Loucy (cell line): ENCODE data around the gene CDCP1.

ENCODE experiments used
- H2AFZ ChIP-seq: fragments of 200-600 bp; sonication (generic); 2 replicates; pipeline ENCODE4 v1.6.0; 2016; ENCODE audit warnings: antibody characterized with exemption, mild to moderate bottlenecking, low read length, moderate library complexity
- H3F3A ChIP-seq: fragments of 200-600 bp; 2 replicates; pipeline ENCODE4 v1.6.0; 2016; ENCODE audit warnings: antibody characterized with exemption, low read depth, mild to moderate bottlenecking
- H3K27me3 ChIP-seq: fragments of 200-600 bp; sonication (generic); 2 replicates; pipeline ENCODE4 v1.6.1; 2014; ENCODE audit warnings: low read length, mild to moderate bottlenecking; ENCODE audit not compliant: insufficient read depth, poor library complexity, severe bottlenecking
- H3K36me3 ChIP-seq: fragments of 200-600 bp; sonication (generic); 2 replicates; pipeline ENCODE4 v1.6.1; 2016; ENCODE audit warnings: low read length; ENCODE audit not compliant: insufficient read depth
- H3K4me1 ChIP-seq: fragments of 200-600 bp; sonication (generic); 2 replicates; pipeline ENCODE4 v1.5.1; 2014; ENCODE audit warnings: low read length, mild to moderate bottlenecking; ENCODE audit not compliant: insufficient read depth, poor library complexity, severe bottlenecking
- H3K4me2 ChIP-seq: fragments of 200-600 bp; sonication (generic); 2 replicates; pipeline ENCODE4 v1.6.0; 2014; ENCODE audit warnings: antibody characterized with exemption, low read length, low read depth, mild to moderate bottlenecking; ENCODE audit not compliant: poor library complexity, severe bottlenecking
- H3K4me3 ChIP-seq: fragments of 200-600 bp; sonication (generic); 2 replicates; pipeline ENCODE4 v1.5.1; 2014; ENCODE audit warnings: low read length, mild to moderate bottlenecking, mixed read lengths; ENCODE audit not compliant: poor library complexity, severe bottlenecking
- H3K79me2 ChIP-seq: fragments of 200-600 bp; sonication (generic); 2 replicates; pipeline ENCODE4 v1.6.1; 2014; ENCODE audit warnings: low read length; ENCODE audit not compliant: insufficient read depth
- H3K9ac ChIP-seq: fragments of 200-600 bp; sonication (generic); 2 replicates; pipeline ENCODE4 v1.6.0; 2014; ENCODE audit warnings: mild to moderate bottlenecking, low read depth, low read length, moderate library complexity; ENCODE audit not compliant: poor library complexity, severe bottlenecking
- H3K9me2 ChIP-seq: fragments of 200-600 bp; sonication (generic); replicated peaks from 2 replicates; pipeline ENCODE4 v1.6.1; 2016; ENCODE audit warnings: low read depth, low read length, mixed read lengths
- H3K9me3 ChIP-seq: fragments of 200-600 bp; sonication (generic); 2 replicates; pipeline ENCODE4 v1.6.1; 2014; ENCODE audit warnings: mild to moderate bottlenecking, antibody characterized with exemption, low read length, low read depth; ENCODE audit not compliant: insufficient read depth
- H4K20me1 ChIP-seq: fragments of 200-600 bp; sonication (generic); 2 replicates; pipeline ENCODE4 v1.6.0; 2014; ENCODE audit warnings: antibody characterized with exemption, low read length, mild to moderate bottlenecking; ENCODE audit not compliant: insufficient read depth, poor library complexity, severe bottlenecking
- CTCF ChIP-seq: fragments of 200-600 bp; sonication (generic); conservative IDR thresholded peaks from 2 replicates; pipeline ENCODE4 v1.5.1; 2014; ENCODE audit warnings: mild to moderate bottlenecking, antibody characterized with exemption, low read length
- EZH2phosphoT487 ChIP-seq: fragments of 200-600 bp; IDR thresholded peaks from 2 replicates; pipeline ENCODE4 v1.6.1; 2018; ENCODE audit warnings: antibody characterized with exemption, mild to moderate bottlenecking, moderate library complexity, borderline replicate concordance

Gene CDCP1

GRCh38 chr3:45186871-45187270, 40.7 kb upstream of the CDCP1 start:
- Histone ChIP-seq H3K36me3 (no peaks in the 10 kb centered on the region), H3K79me2 (no peaks in the 10 kb centered on the region), H3K4me2 (no peak overlapping the region), H3K9ac (no peak overlapping the region), H3F3A (no peaks in the 10 kb centered on the region), H3K4me3 (no peak overlapping the region), H3K27me3 (no peaks in the 10 kb centered on the region), H4K20me1 (no peaks in the 10 kb centered on the region), H3K9me3 (no peaks in the 10 kb centered on the region), H2AFZ (no peak overlapping the region), H3K4me1 (peaks cover 48% of the 10 kb centered on the region), H3K9me2 (no peaks in the 10 kb centered on the region)
- TF ChIP-seq CTCF (no peak), EZH2phosphoT487 (no peak)

- H3K4me3 ChIP-seq = no peak overlapping the region
- H3K79me2 ChIP-seq = no peaks in the 10 kb centered on the region
- no peaks in the 10 kb centered on the region for H3K9me2 ChIP-seq
- no peaks in the 10 kb centered on the region for H3K9me3 ChIP-seq
- peaks cover 45% of the 10 kb centered on the region for H3K4me1 ChIP-seq
- no peak overlapping the region for H3K9ac ChIP-seq
- no peaks in the 10 kb centered on the region for H3K36me3 ChIP-seq
- no peak for TF ChIP-seq CTCF
- TF ChIP-seq EZH2phosphoT487 = no peak
- H3F3A ChIP-seq = no peaks in the 10 kb centered on the region
- H3K27me3 ChIP-seq = no peaks in the 10 kb centered on the region
- no peaks in the 10 kb centered on the region for H4K20me1 ChIP-seq
- H2AFZ ChIP-seq = no peak overlapping the region
- no peak overlapping the region for H3K4me2 ChIP-seq
Observed at GRCh38 chr3:45185461-45185860, 39.3 kb upstream of the CDCP1 start.

GRCh38 chr3:45185052-45185451, 38.9 kb upstream of the CDCP1 start:
- Histone ChIP-seq H3K27me3 (no peaks in the 10 kb centered on the region), H2AFZ (no peak overlapping the region)

More at GRCh38 chr3:45185052-45185451, 38.9 kb upstream of the CDCP1 start:
- Histone ChIP-seq H3K4me3 (no peak overlapping the region), H3K79me2 (no peaks in the 10 kb centered on the region), H3K36me3 (no peaks in the 10 kb centered on the region), H3K9me2 (no peaks in the 10 kb centered on the region), H3K4me2 (no peak overlapping the region), H3F3A (no peaks in the 10 kb centered on the region), H3K9me3 (no peaks in the 10 kb centered on the region), H4K20me1 (no peaks in the 10 kb centered on the region), H3K9ac (no peak overlapping the region), H3K4me1 (peaks cover 45% of the 10 kb centered on the region)
- TF ChIP-seq EZH2phosphoT487 = no peak
- no peak for TF ChIP-seq CTCF
